GM12878 (cell line): Measurements from ENCODE around the gene USP28. TPM values are rescaled to one million over a fixed set of nuclear protein-coding genes. Genes with fewer than 3 reads are reported as not detected.

Experiments
- ATF7 ChIP-seq: fragments of 450-650 bp; IDR thresholded peaks from 2 replicates; pipeline ENCODE4 v1.6.1; 2016; ENCODE audit warnings: low read depth, mild to moderate bottlenecking
- BMI1 ChIP-seq: fragments of 450-650 bp; IDR thresholded peaks from 2 replicates; pipeline ENCODE4 v1.6.1; 2016; ENCODE audit warnings: mild to moderate bottlenecking, moderate library complexity, borderline replicate concordance
- CREB1 ChIP-seq: IDR thresholded peaks from 2 replicates; pipeline ENCODE4 v1.6.1; 2012; ENCODE audit warnings: low read depth, mild to moderate bottlenecking, inconsistent platforms
- DPF2 ChIP-seq: fragments of 450-650 bp; IDR thresholded peaks from 2 replicates; pipeline ENCODE4 v1.6.1; 2017; ENCODE audit warnings: mild to moderate bottlenecking
- EGR1 ChIP-seq, 2 experiments: IDR thresholded peaks; 1 replicate in 1 of 2; 2 replicates in 1 of 2; pipeline ENCODE4 v1.6.1; 2011 to 2012; ENCODE audit warnings: low read depth in 2 of 2, low read length in 2 of 2, borderline replicate concordance in 1 of 2, mild to moderate bottlenecking in 1 of 2, moderate library complexity in 1 of 2
- EP300 ChIP-seq, 2 experiments: fragments of 150-350 bp in 1 of 2; IDR thresholded peaks; 2 replicates each; pipeline ENCODE4 v1.6.1; 2011 to 2012; ENCODE audit warnings: low read depth in 2 of 2, low read length in 2 of 2, borderline replicate concordance in 1 of 2, improper control_type of control experiment in 1 of 2, inconsistent platforms in 1 of 2; ENCODE audit not compliant: control insufficient read depth in 1 of 2
- ETV6 ChIP-seq, 2 experiments: fragments of 450-650 bp in 1 of 2; IDR thresholded peaks in 1 of 2; conservative IDR thresholded peaks in 1 of 2; 2 replicates each; pipeline ENCODE4 v1.6.1; 2014; ENCODE audit warnings: antibody characterized with exemption in 1 of 2, borderline replicate concordance in 1 of 2, low read depth in 1 of 2, mild to moderate bottlenecking in 1 of 2, moderate library complexity in 1 of 2
- EZH2 ChIP-seq: IDR thresholded peaks from 2 replicates; pipeline ENCODE4 v1.6.1; 2012; ENCODE audit warnings: low read depth, mild to moderate bottlenecking, control low read depth, inconsistent platforms, low read length, borderline replicate concordance; ENCODE audit not compliant: control insufficient read depth
- HCFC1 ChIP-seq: fragments of 150-350 bp; IDR thresholded peaks from 2 replicates; pipeline ENCODE4 v1.6.1; 2014; ENCODE audit warnings: low read length
- NFIC ChIP-seq: IDR thresholded peaks from 2 replicates; pipeline ENCODE4 v1.6.1; 2012; ENCODE audit warnings: low read depth, mild to moderate bottlenecking, inconsistent platforms, low read length, moderate library complexity
- NR2C2 ChIP-seq: IDR thresholded peaks from 2 replicates; pipeline ENCODE4 v1.6.1; 2011; ENCODE audit warnings: borderline replicate concordance, low read depth; ENCODE audit not compliant: control insufficient read depth, insufficient read length
- PAX5 ChIP-seq: IDR thresholded peaks from 2 replicates; pipeline ENCODE4 v1.6.1; 2011; ENCODE audit warnings: low read depth, low read length, borderline replicate concordance
- PRDM15 ChIP-seq: fragments of 450-650 bp; formaldehyde crosslinking; IDR thresholded peaks from 2 replicates; pipeline ENCODE4 v1.4.0; 2020; ENCODE audit warnings: mild to moderate bottlenecking, moderate library complexity
- SMC3 ChIP-seq: IDR thresholded peaks from 2 replicates; pipeline ENCODE4 v1.6.1; 2011; ENCODE audit warnings: low read length, improper control_type of control experiment, borderline replicate concordance
- SP1 ChIP-seq: IDR thresholded peaks from one replicate; pipeline ENCODE4 v1.6.1; 2011; ENCODE audit warnings: low read depth, low read length
- SPI1 ChIP-seq: IDR thresholded peaks from 2 replicates; pipeline ENCODE4 v1.6.1; 2011; ENCODE audit warnings: low read depth, mild to moderate bottlenecking, low read length, moderate library complexity, borderline replicate concordance; ENCODE audit not compliant: insufficient read depth
- SREBF2 ChIP-seq: IDR thresholded peaks from 2 replicates; pipeline ENCODE4 v1.6.1; 2012; ENCODE audit warnings: mild to moderate bottlenecking, low read length
- TCF7 ChIP-seq: IDR thresholded peaks from 2 replicates; pipeline ENCODE4 v1.6.1; 2014; ENCODE audit warnings: antibody characterized with exemption, borderline replicate concordance
- USF1 ChIP-seq: IDR thresholded peaks from 2 replicates; pipeline ENCODE4 v1.6.1; 2011; ENCODE audit warnings: borderline replicate concordance, low read depth, mild to moderate bottlenecking, moderate library complexity, mixed read lengths, low read length; ENCODE audit not compliant: insufficient read depth; ENCODE audit errors: extremely low read length
- ZNF384 ChIP-seq: IDR thresholded peaks from 2 replicates; pipeline ENCODE4 v1.6.1; 2012; ENCODE audit warnings: low read depth, mild to moderate bottlenecking, low read length, improper control_type of control experiment, borderline replicate concordance
- ZNF622 ChIP-seq: fragments of 450-650 bp; IDR thresholded peaks from 2 replicates; pipeline ENCODE4 v1.6.1; 2017; ENCODE audit warnings: mild to moderate bottlenecking, inconsistent platforms
- polyA plus RNA-seq, 11 experiments: library from polyadenylated mRNA; depleted of rRNA in 4 of 11; unstranded in 6 of 11; stranded (reverse) in 5 of 11; fragments of >200 nt; fragmentation: Nextera tagmentation in 4 of 11; fragmentation: Illumina TruSeq in 1 of 11; extraction: Ambion mirVana in 4 of 11; extraction: Trizol in 1 of 11; gene quantifications; 1 replicate in 1 of 11; 2 replicates in 10 of 11; pipeline versions ENCODE4 v1.2.1 to v1.2.3, GENCODE V29; 2011 to 2016; ENCODE audit warnings: inconsistent platforms in 2 of 11, missing spikeins in 2 of 11, low read depth in 1 of 11
- total RNA-seq, 4 experiments: library from RNA; depleted of rRNA in 3 of 4; stranded (reverse); fragments of >200 nt in 3 of 4; fragmentation: Illumina TruSeq in 1 of 4; extraction: Trizol in 1 of 4; gene quantifications; 2 replicates each; pipeline versions ENCODE4 v1.2.1 to v1.2.3, GENCODE V29; 2013 to 2021
- TF ChIP-seq, protein P1 (sequence below): fragments of 450-650 bp; IDR thresholded peaks from 2 replicates; pipeline ENCODE4 v1.6.1; 2017; ENCODE audit warnings: mild to moderate bottlenecking, low read depth, inconsistent platforms; ENCODE audit not compliant: poor library complexity, severe bottlenecking

USP28 gene
- total and polyA plus RNA-seq, 10 of the 15 experiments (the other 5 are each of a cell fraction or from before 2014, with no cell fraction given): 2.8 to 60.4 (median 24.1) TPM

GRCh38 chr11:113839842-113840241 is 35.5 kb downstream of the USP28 start (continued):
- no peak for TF ChIP-seq EGR1 (IDR thresholded peaks at IDR 0.05; ENCODE audit: borderline replicate concordance in 1 of 2, low read depth in 2 of 2, low read length in 2 of 2)
- 0 out of 2 replicates have a peak, but pooled peaks have one; percentile 22 for TF ChIP-seq ATF7
- TF ChIP-seq ZNF622: no peak
- no peak for TF ChIP-seq ETV6 (conservative IDR thresholded peaks at IDR 0.05 in 1 of 2, IDR thresholded peaks at IDR 0.05 in 1 of 2; ENCODE audit: borderline replicate concordance in 1 of 2, low read depth in 1 of 2)
- no peak for TF ChIP-seq PRDM15
- TF ChIP-seq TCF7: no peak
- no peak for TF ChIP-seq CREB1
- TF ChIP-seq HCFC1: no peak
- peak; percentile 88 for TF ChIP-seq BMI1
- 0 out of 2 replicates have a peak, but pooled peaks have one; percentile 37 for TF ChIP-seq NFIC
- TF ChIP-seq DPF2: peak; percentile 59; the same call in 1 of the 2 replicates
- peak; percentile 87 for TF ChIP-seq ZNF384
- TF ChIP-seq USF1: no peak
- 0 out of 2 replicates have a peak, but pooled peaks have one; percentile 7 for TF ChIP-seq PAX5
- no peak; a peak in 1 of 4 replicates for TF ChIP-seq EP300 (IDR thresholded peaks at IDR 0.05; ENCODE audit: borderline replicate concordance in 1 of 2, control insufficient read depth in 1 of 2, low read depth in 2 of 2, low read length in 2 of 2)
- no peak for TF ChIP-seq EZH2
- no peak for TF ChIP-seq SP1
- TF ChIP-seq NR2C2: no peak
- TF ChIP-seq SPI1: peak; percentile 85
- no peak for TF ChIP-seq SREBF2
- TF ChIP-seq, protein P1, sequence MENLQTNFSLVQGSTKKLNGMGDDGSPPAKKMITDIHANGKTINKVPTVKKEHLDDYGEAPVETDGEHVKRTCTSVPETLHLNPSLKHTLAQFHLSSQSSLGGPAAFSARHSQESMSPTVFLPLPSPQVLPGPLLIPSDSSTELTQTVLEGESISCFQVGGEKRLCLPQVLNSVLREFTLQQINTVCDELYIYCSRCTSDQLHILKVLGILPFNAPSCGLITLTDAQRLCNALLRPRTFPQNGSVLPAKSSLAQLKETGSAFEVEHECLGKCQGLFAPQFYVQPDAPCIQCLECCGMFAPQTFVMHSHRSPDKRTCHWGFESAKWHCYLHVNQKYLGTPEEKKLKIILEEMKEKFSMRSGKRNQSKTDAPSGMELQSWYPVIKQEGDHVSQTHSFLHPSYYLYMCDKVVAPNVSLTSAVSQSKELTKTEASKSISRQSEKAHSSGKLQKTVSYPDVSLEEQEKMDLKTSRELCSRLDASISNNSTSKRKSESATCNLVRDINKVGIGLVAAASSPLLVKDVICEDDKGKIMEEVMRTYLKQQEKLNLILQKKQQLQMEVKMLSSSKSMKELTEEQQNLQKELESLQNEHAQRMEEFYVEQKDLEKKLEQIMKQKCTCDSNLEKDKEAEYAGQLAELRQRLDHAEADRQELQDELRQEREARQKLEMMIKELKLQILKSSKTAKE: peak; percentile 18
- no peak for TF ChIP-seq SMC3
